Embryonic facial prominence (tissue), 1 donor: ENCODE data around the gene NEMF.
A peak's percentile ranks its signal among the peaks of the same experiment; 100 is the strongest.
"Not testable (repeated sequence)": the region's sequence is repeated elsewhere in the genome, so short reads cannot be mapped to it uniquely, and the experiment has no call there.

Source experiments
- DNase-seq: peaks from one replicate; pipeline ENCODE4 v3.0.0-alpha.2; 2016; ENCODE audit errors: extremely low spot score

NEMF gene

DNA sequence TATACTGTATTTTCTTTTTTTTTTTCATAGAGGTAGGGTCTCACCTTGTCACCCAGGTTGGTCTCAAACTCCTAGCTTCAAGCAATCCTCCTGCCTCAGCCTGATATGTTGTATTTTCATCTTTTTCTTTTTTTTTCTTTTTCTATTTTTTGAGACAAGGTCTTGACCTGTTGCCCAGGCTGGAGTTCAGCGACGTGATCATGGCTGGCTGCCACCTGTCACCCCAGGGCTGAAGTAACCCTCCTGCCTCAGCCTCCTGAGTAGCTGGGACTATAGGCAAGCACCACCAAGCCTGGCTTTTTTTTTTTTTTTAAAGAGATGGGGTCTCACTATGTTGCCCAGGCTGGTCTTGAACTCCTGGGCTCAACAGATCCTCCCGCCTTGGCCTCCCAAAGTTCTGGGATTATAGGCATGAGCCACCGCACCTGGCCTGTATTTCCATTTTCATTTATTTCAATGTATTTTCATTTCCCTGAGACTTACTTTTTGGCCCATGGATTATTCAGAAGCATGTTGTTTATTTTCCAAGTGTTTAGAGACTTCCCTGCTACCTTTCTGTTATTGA is 24.1 kb upstream of the NEMF start:
- no peak for DNase-seq

DNA sequence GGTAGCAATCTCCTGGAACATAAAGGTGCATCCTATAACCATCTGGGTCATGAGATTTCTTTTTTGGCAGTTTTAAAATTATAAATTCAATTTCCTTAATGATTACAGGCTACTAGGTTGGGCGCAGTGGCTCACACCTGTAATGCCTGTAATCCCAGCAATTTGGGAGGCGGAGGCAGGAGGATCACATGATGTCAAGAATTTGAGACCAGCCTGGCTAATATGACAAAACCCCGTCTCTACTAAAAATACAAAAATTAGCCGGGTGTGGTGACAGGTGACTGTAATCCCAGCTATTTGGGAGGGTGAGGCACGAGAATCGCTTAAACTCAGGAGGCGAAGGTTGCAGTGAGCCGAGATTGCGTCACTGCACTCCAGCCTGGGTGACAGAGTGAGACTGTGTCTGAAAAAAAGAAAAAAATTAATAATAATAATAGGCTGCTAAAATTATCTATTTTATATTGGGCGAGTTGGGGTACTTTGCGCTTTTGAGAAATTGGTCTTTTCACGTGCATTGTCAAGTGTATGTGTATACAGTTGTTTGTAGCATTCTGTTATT is 23.1 kb upstream of the NEMF start:
- no peak for DNase-seq

DNA sequence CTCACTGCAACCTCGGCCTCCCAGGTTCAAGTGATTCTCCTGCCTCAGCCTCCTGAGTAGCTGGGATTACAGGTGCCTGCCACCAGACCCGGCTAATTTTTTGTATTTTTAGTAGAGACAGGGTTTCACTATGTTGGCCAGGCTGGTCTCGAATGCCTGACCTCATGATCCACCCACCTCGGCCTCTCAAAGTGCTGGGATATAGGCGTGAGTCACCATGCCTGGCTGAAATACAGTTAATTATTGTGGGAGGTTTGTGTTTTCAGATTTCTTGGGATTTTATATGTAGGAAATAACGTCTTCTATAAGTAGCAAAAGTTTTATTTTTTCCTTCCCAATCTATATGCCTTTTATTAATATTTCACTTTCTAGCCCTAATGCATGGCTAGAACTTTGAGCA is 21.0 kb upstream of the NEMF start:
- not testable (repeated sequence) for DNase-seq

DNA sequence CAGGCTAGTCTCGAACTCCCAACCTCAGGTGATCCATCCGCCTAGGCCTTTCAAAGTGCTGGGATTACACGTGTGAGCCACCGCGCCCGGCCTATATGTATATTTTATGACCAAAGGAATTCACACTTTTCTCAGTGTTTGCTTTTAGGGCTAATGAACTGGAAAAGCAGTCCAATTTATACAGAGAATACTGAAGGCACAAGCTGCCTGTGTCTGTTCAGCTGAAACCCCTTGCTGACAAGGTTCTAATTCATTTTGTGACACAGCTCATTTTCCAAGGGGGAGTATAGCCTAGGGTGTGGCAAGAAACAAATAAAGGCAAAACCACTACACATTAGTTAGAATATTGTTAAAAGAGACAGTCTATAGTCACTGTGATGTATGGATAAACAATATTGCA is 18.3 kb upstream of the NEMF start:
- no peak for DNase-seq

DNA sequence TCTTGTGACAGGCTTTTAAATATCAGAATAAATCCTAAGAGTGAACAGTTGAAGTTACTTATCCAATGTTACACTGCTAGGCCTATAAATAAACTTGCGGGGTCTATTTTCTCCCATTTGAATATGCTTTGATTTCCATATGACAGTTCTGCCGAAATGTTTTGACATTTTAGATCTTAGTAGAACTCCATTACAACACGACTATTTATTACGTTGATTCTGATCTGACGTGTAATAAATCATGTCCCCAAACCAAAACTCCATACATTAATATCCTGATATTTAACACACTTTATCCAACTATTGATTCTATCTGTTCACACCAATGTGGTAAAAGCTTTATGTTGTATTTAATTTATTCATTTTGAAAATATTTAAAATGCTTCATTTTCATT is 16.1 kb upstream of the NEMF start:
- no peak for DNase-seq

DNA sequence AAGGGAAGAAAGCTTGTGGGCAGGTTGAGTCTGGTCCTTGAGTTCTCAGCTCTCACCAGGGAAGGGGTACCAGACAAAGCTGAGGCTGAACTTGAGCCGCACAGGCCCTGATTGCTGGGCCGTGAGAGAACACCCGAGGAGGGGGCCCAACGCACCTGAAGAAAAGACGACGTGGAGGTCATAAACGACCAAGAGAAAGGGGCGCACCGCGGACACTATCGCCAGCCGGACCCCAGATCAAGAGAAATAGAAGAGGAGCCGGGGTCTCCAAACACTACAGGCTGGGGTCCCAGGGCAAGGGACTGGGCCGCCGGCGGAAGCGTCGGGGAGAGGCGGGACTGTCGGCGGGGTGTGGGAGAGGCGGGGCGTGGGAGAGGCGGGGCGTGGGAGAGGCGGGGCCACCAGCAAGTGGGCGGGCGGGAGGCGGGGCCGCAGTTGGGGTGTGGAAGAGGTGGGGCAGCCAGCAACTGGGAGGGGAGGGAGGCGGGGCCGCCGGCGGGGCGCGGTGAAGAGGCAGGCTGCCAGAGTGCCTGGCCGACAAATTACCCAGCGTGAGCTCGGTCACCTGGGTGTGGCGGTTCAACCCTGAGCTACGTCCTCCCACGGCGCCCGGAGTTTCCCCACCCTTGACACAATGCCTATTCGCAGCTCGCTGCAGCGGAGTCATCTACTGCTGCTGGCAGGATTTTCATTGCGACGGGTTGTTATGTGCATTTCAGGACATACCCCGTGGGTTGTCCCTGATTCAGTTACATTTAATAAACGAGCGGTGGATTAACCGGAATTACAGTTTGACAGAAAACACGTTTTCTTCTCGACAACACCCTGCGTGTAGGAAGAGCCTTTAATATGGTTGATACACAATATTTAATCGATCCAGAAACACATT is 15.5 kb upstream of the NEMF start:
- peak; percentile 84 for DNase-seq

DNA sequence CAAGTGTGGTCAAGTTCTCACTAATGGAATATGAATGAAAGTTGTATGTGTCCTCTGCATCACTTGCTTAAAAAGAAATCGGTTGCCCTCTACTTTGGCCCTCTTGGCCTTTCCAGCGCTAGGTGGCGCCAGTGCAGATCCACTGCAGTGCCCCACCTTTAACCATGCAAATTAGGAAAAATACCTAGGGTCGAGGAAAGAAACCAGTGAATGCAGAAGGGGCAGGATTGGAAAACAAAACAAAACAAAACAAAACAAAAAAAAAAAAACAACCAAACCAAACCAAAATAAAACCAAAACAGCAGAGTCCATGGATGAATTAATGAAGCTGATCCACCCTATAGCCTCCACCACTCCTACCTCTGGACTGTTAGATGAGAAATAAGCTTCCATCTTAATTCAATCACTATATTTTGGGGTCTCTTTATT is 12.9 kb upstream of the NEMF start:
- no peak for DNase-seq

DNA sequence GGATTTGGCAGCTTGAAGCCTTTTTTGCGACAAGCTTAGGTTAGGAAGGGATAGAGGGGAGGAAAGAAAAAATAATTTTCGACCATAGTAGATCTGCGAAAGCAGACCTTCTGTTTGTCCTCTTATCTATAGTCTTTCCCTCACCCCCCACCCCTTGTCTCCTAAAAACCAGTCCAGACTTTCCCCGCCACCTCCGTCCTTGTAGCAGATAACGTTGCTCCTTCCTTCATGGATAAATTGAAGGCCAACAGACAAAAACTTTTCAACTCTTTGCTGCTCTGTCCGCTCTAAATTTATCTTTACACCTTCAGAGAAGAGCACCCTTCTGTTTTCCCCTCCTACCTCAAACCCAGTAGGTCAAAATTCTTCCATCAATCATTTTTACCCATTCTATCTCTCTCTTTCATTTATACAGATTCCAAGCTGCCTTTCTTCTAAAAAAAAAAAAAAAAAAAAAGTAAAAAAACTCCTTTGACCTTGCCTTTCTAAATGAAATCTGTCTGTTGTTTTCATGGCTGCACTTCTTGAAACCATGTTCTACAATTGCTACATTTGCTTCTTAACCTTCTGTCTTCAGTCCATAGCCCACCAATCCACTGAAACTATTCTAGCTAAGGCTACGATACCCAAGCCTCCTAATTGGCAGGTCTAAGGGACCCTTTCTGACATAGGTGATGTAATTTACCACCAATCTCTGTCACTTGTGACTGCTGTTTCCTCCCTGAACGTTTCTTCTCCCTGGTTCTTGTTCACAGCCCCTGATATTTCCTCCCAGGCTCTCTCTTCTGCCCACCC is 11.1 kb upstream of the NEMF start:
- DNase-seq = no peak

DNA sequence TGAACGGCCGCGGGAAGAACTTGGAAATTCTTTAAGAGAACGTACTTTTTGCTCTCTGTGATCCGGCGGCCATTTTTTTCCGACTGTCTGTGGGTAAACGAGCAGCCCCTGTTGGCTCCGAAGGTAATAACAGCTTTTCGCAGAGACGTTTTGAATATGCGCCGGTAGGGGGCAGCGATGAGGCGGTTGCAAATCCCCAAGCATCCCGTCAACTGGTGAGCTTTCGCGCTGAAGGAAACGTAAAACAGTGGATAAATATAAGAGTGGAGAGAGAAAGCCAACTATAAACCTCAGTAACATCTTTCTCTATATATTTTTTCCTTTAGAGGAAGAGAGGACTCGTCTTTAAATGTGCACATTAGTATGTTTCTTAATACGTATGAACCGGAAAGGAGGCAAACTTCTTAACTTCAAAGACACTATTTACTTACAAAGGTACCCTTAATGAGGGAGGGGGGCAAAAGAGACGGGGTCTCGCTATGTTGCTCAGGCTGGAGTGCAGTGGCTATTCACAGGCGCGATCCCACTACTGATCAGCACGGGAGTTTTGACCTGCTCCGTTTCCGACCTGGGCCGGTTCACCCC is 9.6 kb upstream of the NEMF start:
- DNase-seq = peak; percentile 88

DNA sequence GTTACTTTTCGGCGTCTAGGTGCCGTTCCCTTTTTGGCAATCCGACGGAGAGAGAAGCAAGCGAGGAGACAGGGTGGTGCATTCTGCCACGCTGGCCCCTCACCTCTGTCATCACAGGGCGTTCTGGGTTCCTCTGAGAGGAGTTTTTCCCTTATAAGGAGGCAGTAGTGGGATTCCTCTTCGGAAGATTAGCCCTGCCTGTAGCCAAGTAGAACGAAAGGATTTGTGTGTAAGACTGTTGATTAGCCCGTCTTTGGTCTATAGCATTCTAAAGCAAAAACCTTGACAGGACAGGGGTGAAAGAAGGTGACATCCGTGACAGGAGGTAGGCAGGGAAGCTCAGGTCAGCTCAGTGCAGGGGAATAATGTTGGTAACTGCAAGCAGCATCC is 9.1 kb upstream of the NEMF start:
- DNase-seq = peak; percentile 51

DNA sequence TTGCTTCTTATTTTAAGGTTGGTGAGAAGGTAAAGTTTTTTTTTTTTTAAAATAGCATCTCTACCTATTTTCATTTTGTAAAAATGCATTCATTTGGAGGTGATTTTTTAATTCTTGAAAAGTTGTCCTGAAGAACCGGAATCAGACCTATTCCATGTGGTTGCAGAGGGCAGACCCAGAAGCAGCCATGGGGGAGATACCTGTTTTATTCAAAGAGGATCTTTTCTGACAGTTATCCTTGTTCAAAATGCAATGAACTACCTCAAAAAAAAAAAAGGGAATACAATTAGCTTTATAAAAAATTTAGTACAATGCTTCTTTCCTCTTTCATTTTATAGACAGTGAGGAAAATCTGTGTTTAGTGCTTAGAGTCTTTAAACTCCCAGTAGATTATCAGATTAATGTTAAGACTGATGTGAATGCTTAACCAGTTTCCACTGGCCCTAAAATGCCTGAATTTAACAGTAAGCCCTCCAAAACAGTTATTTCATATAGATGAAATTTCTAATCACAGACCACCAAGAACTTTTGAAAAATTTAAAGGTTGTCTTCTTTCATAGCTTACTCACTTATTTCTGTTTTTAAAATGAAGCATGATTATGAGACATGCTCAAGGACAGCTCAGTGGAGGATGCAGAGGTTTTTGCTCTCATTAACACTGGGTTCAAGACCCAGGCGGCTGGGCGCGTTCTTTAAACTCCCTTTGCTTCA is 8.6 kb upstream of the NEMF start:
- no peak for DNase-seq

DNA sequence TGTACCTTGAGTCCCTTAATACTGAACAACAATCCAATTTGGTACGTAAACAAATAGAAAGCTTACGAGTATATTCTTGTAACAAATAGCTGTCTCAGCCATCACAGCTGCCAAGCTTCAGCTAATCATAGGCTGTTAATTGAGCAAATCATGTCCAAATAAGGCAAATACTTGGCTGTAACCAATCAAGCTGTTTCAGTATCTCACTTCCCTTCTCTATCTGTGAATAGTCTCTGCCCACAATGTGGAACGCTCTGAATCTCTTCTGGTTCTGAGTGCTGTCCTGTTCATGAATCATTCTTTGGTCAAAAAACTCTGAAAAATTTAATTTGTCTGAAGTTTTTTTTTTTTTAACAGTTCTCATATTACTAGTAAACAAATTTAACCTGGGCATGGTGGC is 5.8 kb upstream of the NEMF start:
- DNase-seq = no peak

DNA sequence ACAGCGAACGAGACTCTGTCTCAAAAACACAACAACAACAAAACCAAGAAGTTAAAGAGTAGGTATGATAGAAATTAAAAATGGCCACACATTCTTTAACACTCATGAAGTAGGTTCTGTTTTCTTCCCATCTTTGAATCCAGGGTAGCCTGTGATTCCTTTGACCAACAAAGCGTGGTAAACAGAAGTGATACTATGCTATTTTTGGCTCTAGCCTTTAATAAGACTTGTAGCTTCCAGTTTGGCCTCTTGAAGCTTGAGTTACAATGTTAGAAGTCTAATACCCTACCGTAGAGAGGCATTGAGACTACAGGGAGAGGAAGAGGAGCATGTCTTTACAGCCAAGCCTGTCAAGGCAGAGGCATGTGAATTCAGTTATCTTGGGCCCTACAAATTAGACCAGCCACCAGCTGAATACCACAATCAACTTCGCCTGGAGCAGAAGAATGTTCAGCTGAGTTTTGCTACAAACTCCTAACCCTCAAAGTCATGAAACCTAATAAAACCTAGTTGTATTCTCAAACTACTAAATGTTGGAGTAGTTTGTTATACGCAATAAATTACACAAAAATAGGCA is 4.9 kb upstream of the NEMF start:
- DNase-seq = no peak

DNA sequence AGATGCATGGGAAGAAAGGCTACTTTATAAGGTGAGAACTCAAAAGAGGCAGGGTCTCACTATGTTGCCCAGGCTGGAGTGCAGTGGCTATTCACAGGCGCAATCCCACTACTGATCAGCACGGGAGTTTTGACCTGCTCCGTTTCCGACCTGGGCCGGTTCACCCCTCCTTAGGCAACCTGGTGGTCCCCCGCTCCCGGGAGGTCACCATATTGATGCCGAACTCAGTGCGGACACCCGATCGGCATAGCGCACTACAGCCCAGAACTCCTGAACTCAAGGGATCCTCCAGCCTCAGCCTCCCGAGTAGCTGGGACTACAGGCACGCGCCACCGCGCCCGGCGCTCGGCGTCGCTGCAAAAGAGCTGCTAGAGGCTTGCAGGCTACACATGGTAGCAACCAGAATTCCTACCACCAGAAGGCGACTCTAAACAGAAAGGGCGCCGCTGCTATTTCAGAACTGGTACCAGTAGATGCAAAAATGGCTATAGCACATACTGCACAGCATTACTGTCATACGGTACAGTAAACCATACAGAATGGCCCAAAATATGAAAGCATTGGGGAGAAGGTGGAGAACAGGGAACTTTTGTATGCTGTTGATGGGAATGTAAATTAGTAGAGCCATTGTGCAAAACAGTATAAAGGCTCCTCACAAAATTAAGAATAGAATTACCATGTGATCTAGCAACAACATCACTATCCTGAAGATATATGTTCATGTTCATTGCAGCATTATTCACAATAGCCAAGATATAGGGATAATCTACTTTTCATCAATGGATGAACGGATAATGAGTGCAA is 1.2 kb upstream of the NEMF start:
- DNase-seq = no peak

DNA sequence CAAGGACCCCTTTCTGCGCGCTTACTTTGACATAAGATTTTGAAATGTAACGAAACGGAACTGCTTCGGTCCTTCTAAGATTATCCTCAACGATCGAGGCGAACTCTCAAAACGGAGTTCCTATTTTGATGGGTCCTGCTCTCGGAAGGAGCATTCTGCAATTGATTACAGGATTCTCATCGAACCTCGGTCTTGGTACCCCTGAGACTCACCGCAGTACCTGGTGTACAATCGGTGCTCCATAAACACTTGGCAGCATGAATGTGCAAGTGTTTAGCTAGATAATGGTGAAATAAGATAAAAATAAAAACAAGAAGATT is 530 bp upstream of the NEMF start:
- DNase-seq = no peak

DNA sequence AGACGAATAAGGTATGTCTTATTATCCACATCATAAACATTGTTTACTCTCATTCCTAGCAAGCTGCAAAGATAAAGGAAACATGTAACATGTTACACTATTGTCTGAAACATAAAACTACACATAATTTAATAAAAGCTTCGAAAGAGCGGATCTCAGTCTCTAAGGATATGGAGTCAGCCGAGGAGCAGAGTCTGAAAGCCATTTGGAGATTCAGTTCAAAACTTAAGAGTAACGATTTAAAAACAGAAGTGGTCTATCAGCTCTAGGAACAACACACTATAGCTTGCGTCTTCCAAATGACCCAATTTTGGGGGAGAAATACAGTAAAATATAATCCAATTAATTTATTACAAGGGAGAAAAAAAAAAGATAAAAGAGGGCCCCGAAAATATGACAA is 775 bp downstream of the NEMF start:
- no peak for DNase-seq

DNA sequence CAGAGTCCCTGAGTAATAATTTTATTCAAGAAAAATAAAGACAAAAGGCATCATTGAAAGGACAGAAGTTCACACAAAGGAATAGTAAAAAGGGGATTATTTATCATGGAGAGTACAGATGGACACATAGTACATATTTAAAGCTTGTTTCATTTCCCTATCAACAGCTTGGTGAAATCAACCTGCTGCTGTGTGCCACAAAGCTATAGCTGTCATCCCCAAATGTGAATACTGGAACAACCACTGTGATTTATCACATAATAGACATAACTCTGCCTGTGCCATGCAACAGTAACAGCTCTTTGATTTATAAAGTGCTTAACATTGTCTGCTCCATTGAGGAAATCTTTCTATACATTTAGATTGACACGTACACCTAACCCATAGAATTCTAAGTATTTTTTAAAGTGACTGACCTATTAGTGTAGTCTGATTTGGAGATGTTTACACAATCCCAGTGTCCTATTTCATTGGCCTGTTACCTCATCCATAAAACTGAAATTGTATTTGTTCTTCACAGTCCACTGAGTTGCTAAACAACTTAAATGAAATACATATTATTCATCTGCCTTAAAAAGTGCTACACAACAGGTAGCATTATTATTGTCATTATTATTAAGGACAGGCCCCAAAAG is 3.3 kb downstream of the NEMF start:
- no peak for DNase-seq

DNA sequence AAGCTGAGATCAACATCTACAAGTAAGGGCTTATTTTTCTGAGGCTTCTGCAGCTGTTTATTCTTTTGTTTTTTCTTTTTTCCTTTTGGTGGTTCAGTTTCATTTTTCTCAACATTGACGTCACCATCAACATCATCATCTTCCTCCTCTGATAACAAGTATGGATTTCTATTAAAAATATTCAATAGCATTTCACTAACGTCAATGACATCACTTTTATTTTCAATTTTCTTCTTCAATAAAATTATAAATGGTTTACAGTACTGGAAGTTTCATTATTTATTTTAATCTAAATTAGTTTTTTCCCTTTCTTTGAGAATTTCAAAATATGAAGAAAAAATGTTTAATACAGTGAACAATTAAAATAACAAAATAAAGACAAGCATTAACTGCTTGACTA is 23.9 kb downstream of the NEMF start:
- DNase-seq = no peak

DNA sequence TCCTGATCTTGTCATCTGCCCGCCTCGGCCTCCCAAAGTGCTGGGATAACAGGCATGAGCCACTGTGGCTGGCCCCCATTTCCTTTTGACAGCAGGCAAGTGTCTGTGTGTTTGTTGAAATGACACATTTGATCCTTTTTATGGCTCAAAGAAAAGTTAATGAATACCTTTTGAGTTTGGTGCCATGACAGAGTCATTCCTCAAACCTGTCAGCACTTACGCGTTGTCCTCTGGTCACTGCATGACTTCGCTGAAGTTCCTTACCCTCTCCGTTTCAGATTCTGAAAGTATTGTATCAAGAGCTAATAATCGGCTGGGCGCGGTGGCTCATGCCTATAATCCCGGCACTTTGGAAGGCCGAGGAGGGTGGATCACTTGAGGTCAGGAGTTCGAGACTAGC is 32.4 kb downstream of the NEMF start:
- DNase-seq = no peak

DNA sequence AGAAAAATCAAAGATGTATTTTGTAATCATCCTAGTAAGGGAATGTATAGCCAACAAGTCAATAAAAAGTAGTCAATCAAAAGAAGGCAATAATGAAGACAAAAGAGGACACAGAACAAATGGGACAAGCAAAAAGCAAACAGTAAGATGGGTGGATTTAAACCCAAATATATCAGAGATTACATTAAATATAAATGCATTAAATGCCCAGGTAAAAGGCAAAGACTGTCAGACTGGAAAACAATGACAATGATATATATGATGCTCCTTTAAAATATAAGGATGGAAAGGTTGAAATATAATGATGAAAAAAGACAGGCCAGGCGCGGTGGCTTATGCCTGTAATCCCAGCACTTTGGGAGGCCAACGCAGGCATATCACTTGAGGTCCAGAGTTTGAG is 35.7 kb downstream of the NEMF start:
- no peak for DNase-seq
